ENCODE measurements around the gene LAMA5.

GRCh38 chr20:62388839-62389600, 21.9 kb upstream of the LAMA5 start:
- no peak for TF ChIP-seq EZH2phosphoT487 (conservative IDR thresholded peaks at IDR 0.05; ENCODE audit: low read length)
- TF ChIP-seq, protein P1, sequence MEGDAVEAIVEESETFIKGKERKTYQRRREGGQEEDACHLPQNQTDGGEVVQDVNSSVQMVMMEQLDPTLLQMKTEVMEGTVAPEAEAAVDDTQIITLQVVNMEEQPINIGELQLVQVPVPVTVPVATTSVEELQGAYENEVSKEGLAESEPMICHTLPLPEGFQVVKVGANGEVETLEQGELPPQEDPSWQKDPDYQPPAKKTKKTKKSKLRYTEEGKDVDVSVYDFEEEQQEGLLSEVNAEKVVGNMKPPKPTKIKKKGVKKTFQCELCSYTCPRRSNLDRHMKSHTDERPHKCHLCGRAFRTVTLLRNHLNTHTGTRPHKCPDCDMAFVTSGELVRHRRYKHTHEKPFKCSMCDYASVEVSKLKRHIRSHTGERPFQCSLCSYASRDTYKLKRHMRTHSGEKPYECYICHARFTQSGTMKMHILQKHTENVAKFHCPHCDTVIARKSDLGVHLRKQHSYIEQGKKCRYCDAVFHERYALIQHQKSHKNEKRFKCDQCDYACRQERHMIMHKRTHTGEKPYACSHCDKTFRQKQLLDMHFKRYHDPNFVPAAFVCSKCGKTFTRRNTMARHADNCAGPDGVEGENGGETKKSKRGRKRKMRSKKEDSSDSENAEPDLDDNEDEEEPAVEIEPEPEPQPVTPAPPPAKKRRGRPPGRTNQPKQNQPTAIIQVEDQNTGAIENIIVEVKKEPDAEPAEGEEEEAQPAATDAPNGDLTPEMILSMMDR (IDR thresholded peaks at IDR 0.05; ENCODE audit: insufficient read depth, low read length, poor library complexity, severe bottlenecking): no peak

Data from SU-DHL-6 (cell line).